Subcutaneous adipose tissue (tissue), 4 donors: ENCODE data around the gene KIRREL3. TPM values are rescaled to one million over a fixed set of nuclear protein-coding genes. Genes with fewer than 3 reads are reported as not detected.

ENCODE experiments used
- total RNA-seq, 4 donors: library from RNA; depleted of rRNA; stranded (reverse); fragments of >200 nt; gene quantifications; one replicate each; pipeline ENCODE4 v1.1.0, GENCODE V29; 2016
- TF ChIP-seq, protein P1 (sequence below): fragments of 450-650 bp; IDR thresholded peaks from one replicate; pipeline ENCODE4 v1.5.1; 2016; ENCODE audit warnings: low read depth, mild to moderate bottlenecking, control low read depth, antibody characterized with exemption, moderate library complexity

KIRREL3 gene
- total RNA-seq, 4 donors from 2014 or later, result not detected

DNA sequence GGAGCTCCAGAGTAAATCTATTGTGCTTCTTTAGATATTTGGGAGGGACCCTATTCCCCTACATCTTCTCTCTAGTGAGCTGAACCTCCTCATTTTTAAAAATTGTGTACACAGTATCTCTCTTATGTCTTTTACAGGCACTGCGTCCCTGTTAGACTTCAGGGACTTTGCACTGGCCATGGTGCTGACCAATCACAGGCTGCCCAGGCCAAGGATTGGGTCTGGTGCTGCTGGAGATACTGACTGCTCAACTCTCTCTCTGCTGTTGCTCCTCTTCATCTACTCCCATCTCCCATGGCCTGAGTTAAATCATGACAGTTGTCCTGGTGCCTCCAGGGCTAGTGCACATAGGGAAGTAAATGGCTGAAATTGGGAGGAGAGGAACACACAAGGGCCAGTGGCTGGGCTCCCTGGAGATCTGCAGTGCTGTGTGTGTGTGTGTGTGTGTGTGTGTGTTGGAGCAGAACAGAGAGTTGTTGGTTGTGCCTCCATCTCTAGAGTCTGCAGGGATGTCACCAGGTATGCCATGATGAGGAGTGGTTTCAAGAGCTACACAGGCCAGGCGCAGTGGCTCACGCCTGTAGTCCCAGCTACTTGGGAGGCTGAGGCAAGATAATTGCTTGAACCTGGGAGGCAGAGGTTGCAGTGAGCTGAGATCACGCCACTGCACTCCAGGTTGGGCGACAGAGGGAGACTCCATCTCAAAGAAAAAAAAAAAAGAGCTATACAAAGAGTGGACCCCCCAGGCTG is 489.8 kb downstream of the KIRREL3 start:
- TF ChIP-seq, protein P1, sequence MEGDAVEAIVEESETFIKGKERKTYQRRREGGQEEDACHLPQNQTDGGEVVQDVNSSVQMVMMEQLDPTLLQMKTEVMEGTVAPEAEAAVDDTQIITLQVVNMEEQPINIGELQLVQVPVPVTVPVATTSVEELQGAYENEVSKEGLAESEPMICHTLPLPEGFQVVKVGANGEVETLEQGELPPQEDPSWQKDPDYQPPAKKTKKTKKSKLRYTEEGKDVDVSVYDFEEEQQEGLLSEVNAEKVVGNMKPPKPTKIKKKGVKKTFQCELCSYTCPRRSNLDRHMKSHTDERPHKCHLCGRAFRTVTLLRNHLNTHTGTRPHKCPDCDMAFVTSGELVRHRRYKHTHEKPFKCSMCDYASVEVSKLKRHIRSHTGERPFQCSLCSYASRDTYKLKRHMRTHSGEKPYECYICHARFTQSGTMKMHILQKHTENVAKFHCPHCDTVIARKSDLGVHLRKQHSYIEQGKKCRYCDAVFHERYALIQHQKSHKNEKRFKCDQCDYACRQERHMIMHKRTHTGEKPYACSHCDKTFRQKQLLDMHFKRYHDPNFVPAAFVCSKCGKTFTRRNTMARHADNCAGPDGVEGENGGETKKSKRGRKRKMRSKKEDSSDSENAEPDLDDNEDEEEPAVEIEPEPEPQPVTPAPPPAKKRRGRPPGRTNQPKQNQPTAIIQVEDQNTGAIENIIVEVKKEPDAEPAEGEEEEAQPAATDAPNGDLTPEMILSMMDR, result no peak

DNA sequence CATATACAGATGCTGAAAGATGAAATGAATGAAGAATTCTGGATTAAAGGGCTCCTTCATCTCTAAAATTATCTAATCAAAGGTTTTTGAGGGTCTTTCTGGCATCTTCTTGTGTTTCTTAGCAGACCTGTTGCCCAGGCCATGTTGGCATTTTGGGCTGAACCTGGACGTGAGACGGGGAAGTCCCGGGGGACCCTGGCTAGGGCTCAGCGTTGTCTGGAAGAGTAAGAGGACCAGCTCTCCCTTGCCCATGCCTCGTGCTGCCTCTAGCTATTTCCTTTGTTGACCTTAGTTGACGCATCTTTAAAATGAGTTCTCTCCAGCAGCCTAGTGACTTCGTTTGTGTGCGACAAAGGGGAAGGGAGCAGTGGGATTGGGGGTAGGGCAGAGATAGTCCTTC is 492.9 kb downstream of the KIRREL3 start:
- TF ChIP-seq, protein P1, result no peak

DNA sequence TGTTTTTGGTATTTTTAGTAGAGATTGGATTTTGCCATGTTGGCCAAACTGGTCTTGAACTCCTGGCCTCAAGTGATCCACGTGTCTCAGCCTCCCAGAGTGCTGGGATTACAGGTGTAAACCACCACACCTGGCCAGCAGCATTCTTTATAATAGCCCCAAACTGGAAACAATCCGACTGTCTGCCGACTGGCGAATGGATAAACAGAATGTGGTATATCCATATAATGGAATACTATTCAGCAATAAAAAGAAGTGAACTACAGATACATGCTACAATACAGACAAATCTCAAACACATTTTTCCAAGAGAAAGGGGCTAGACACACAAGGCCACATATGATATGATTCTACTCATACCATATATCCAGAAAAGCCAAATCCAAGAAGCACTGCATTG is 493.8 kb downstream of the KIRREL3 start:
- TF ChIP-seq, protein P1, result no peak

DNA sequence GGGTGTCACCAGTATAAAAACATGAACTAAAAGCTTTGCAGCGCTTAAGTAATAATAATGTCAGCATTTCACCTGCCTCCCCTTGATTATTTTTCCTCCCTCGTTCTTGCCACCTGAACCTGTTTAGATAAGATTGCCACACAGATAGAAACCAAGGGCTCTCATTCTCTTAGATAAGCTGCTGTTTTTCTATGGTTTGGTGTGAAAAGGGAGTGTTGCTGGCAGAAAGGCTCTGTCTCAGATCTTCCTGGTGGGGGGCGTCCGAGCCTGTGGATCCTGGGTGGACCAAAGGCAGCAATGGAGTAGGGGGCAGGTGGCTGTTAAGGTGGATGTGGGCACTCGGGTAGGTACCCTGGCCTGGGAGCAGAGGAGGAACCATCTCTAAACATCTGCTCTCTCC is 497.6 kb downstream of the KIRREL3 start:
- TF ChIP-seq, protein P1, result no peak

DNA sequence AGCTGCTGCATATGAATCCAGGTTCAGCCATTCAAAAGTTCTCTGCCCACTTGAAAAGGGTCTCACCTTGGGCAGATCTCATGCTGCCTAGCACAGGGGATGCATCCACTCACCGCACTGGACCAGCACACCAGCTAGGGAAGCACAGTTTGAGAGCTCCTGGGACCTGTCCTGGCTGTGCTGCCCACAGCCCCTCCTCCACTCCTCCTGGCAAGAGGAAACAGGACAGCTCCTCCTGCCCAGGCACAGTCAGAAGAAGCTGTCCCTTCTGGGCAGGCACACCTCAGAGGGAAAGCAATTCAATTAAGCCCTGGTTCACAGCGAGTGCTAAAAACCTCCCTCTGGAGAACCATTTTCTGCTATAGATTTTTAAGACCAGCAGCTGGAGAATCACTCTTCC is 498.4 kb downstream of the KIRREL3 start:
- TF ChIP-seq, protein P1, result no peak

DNA sequence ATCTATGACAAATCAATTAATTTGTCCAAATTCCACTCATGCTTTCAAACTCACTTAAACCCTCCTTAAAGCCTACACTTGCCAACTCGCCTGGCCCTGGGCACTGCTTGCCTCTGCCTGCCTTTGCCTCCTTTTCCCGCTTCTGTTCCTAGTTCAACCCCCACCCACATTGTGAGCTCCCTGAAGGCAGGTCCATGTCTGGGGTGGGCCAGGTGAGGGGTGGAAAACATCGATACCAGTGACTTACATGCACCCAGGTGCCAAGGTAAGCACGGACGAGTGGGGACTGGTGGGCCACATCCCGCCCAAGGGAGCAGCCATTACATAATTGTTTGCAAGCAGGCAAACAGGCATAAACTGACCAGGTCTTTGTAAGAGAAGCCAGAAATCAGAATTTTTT is 498.9 kb downstream of the KIRREL3 start:
- TF ChIP-seq, protein P1, result no peak

DNA sequence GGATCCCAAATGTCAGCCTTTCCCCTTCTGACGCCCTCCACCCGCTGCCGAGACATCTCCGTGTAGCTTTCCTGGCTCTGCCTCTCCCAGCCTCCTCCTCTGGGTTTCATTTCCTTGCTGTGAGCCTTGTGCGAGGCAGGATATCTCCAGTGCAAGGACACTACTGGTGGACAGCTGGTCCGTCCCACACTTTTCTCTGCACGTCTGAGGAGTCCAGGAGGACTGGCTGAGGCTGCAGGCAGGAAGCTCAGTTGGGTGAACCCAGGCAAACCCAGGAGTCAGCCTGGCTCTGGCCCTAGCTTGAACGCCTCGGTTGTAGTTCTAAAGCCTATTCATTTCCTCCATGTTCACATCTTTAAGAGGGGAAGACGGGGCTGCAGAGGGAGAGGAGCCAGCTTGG is 499.6 kb downstream of the KIRREL3 start:
- TF ChIP-seq, protein P1, result no peak
